DOHH2 (cell line): ENCODE data around the gene KCNH5.

ENCODE experiments used
- EZH2phosphoT487 ChIP-seq: fragments of 200-600 bp; sonication (generic); IDR thresholded peaks from 2 replicates; pipeline ENCODE4 v1.6.1; 2017; ENCODE audit warnings: borderline replicate concordance, mild to moderate bottlenecking, antibody characterized with exemption, low read length, moderate library complexity, mixed read lengths
- TF ChIP-seq, protein P1 (sequence below): fragments of 200-600 bp; sonication (generic); IDR thresholded peaks from one replicate; pipeline ENCODE4 v1.5.1; 2014; ENCODE audit warnings: antibody characterized with exemption, mild to moderate bottlenecking, low read depth, low read length; ENCODE audit not compliant: poor library complexity, severe bottlenecking

DNA sequence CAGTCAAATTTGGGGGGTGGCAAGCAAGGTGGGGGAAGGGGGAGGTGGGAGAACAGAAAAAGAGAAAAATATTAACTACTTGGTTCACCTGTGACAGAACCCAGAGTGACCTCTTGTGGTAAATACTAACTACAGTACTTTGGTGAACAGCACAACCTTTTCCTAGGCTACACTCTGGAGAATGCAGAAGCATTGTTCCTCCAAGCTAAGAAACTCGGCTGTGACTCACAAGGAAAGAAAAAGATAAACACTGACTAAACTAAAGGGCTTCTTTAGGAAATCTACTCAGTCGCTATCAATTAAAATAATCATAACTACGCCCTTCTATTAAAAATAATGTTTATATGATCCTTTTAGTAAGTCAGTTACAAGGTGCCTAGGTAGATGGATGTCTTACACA, 5.4 kb downstream of the KCNH5 start:
- TF ChIP-seq, protein P1, sequence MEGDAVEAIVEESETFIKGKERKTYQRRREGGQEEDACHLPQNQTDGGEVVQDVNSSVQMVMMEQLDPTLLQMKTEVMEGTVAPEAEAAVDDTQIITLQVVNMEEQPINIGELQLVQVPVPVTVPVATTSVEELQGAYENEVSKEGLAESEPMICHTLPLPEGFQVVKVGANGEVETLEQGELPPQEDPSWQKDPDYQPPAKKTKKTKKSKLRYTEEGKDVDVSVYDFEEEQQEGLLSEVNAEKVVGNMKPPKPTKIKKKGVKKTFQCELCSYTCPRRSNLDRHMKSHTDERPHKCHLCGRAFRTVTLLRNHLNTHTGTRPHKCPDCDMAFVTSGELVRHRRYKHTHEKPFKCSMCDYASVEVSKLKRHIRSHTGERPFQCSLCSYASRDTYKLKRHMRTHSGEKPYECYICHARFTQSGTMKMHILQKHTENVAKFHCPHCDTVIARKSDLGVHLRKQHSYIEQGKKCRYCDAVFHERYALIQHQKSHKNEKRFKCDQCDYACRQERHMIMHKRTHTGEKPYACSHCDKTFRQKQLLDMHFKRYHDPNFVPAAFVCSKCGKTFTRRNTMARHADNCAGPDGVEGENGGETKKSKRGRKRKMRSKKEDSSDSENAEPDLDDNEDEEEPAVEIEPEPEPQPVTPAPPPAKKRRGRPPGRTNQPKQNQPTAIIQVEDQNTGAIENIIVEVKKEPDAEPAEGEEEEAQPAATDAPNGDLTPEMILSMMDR: peak; percentile 34
- no peak for TF ChIP-seq EZH2phosphoT487
